RPMI7951 (cell line): ENCODE measurements around the gene CAMP. TPM values are rescaled to one million over a fixed set of nuclear protein-coding genes. Genes with fewer than 3 reads are reported as not detected.

ENCODE experiments used
- DNase-seq: peaks from one replicate; pipeline ENCODE4 v3.0.0-alpha.2; 2012; ENCODE audit warnings: low read depth
- total RNA-seq: library from RNA; depleted of rRNA; stranded (reverse); fragments of >200 nt; shearing (Covaris generic); gene quantifications from 2 replicates; pipeline ENCODE4 v1.2.3, GENCODE V29; 2014

Gene CAMP
- total RNA-seq, 1 experiment from 2014 or later, result not detected

DNA sequence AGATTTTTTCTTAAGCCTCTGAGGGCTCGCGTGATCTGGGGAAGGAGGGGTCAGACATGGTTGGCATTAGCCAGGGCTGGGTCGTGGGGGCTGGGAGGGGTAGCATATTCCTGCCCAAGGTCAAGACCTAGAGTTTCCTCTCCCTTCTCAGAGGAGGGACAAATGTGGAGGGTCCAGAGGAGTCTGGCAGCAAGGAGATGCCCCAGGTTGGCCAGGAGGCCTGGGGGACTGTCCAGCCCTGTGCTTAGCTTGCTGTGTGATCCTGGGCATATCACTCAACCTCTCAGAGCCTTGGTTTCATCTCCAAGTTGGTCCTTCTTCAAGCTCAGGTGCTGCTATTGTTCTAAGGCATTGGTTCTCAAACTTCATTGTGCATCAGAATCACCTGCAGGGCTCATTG lies 9.1 kb upstream of the CAMP start:
- DNase-seq, result no peak

DNA sequence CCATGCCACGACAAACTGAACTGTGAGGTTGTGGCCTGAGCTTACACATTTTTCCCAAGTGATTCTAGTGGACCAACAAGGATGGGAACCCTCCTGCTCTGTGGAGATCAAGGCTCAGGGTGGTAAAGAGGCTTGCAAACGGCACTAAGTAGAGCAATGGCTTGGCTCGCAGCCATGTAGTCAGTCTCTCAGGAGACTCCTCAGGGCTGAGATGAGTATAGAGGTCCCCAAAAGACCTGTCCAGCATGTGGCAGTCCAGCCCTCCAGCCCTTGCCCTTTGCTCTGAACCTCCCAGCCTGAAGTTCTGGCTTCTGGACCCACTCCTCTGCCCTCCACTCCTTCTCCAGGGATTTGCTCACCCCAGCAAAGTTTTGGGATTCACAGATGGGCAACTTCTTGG lies 8.3 kb upstream of the CAMP start:
- DNase-seq, result no peak

DNA sequence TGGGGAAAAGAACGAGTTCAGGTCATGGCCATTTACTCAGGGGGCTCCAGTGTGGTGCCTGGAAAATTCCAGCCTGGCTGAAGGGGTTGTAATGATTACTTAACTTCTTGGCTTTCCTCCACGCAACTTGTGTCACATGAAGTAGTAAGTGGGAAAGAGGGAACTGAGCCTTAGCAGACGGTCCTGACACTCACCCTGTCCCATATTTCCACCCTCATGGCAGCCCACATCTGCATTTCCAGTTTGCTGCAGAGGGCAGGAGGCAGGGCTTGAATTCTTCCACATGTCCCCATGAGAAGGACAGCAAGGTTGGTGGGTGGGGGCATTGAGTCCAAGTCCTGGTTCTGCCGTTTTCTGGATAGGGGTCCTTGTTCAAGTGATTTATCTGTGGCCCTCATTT lies 7.8 kb upstream of the CAMP start:
- DNase-seq, result no peak

DNA sequence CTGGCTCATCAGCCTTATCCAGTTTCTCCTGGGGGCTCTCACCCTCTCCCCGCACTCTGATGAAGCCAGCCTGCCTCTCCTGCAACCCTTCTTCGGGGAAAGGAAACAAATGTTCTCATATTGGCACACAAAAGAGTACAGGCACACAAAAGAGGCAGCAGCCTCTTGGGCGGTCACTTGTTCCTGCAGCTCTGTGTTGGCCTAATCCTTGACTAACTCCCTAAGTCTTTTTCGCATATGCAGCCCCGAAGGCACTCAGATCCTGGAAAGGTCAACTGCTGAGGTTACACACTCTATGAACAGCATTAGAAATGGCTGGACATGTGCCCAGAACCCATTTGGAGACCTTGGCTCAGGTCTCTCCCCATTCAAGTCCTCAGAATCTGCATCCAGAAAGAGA lies 7.4 kb upstream of the CAMP start:
- DNase-seq, result no peak

DNA sequence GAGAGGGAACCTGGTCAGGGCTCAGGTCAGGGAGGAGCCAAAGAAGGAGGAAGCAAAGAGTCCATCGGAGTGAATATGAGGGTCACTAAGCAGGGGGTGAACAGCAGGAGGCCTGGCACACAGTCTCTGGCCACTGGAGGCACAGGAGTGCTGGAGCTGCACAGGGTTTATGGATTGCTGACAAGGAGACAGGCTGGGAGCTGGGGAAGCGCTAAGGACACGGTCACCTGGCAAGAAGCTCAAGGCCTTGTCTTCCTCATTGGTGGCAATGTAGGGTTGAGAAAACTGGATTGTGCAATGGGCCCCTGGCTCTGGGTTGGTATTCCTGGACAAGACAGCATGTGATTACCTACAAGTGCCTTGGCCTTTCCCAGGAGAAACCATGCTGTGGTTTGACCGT lies 5.8 kb upstream of the CAMP start:
- DNase-seq, result no peak

DNA sequence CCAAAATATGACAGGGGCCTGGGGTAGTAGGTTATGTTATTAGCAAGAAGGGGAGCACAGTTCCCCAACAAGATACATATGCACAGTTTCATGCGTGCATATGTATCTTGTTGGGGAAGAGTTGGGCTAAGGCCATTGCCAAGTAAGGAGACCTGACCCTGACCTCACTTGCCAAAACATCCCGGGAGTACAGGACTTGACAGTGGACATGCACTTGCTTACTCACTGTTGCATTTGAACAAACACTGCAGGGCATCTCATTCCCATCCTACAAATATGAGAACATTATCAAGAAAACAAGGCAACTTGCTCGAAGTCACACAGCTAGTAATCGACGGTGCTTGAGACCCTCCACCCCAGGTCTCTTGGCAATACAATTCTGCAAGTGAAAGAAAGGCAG lies 4.8 kb upstream of the CAMP start:
- DNase-seq, result no peak

DNA sequence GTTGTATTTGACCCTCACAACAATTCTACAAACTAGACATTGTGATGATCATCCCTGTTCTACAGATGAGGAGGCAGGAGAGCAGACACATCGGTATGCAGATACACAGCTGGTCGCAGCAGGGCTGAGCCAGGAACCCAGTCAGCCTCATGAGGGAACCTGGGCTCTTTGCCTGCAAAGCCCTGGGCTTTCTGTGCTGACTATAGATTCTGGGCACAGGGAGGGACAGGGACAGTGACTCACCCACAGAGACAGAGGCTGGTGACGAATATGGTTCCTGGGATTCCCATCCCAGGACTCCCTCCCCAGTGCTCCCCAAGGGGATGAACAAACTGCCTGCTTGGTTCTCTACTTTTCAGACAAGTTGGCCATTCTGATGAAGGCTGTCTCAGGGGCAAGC lies 3.8 kb upstream of the CAMP start:
- DNase-seq, result peak; percentile 31

DNA sequence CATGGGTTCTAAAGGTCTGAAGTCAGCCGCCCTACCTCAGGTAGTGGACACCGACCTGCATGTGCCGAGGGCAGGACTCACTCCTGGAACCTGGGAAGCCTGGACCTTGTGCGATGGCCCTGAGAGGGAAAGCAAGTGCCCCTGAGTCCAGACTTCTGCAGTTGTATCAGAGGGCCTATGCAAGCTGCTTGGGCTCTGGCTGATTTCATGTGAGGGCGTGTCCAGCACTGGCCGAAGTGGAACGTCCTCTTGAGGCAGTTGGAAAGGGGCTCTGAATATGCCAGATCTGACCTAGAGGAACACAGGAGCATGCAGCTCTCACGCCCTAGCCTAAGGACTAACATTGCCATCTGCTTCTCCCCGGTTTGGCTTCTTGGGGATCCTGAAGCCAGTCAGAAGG lies 2.5 kb upstream of the CAMP start:
- no peak for DNase-seq

DNA sequence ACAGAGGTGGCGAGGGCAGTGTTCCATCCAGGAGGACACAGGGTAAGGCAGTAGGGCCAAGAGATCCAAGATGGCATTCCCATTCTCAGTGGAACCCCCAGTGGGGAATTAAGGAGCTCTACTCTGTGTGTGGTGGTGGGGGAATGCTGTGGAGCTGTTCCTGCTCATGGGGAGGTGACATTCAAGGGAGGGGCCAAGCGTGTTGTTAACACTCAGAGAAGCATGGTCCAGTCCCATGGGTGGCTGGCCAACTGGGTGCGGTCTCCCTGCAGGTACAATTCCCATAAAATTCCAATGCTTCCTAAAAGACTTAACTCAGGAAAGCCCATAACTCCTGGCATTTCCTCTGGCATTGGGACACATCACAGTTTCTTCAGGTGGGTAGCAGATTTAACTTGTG lies 2.3 kb downstream of the CAMP start:
- no peak for DNase-seq

DNA sequence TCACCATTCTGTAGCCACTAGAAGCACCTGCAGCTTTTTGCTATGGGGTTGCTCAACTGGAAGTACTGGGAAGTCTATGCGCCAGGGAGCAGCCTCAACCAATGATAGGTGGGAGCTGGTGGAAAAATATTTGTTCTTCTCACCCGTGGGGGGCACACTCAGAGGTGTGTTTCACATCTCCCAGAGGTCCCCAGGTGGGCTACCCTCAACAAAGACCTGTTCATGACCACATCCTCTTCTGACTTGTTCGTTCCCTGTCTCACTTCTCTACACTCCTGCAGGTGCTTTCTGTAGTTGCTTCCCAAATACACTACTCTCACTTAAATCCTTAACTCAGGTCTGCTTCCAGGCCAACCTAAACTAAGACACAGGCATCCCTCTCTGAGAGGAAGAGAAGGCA lies 3.6 kb downstream of the CAMP start:
- DNase-seq, result no peak

DNA sequence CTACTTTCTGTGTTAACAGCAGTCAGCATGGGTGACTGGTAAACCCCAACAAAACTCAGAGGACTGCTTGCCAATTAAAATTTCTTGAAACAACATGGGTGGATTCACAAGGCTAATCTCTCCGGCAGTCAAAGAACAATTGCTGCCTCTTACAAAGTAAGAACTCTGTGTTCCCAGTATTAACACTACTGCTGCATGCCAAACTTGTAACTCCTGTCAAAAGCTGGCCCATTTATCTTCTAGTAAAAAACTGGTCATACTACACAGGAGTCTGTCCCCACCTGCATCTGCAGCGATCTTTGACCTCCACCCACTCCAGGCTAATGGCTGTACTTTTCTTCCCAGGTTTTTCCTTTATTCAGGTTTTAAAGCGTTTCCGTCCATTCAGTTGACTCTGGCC lies 8.9 kb downstream of the CAMP start:
- DNase-seq, result no peak

DNA sequence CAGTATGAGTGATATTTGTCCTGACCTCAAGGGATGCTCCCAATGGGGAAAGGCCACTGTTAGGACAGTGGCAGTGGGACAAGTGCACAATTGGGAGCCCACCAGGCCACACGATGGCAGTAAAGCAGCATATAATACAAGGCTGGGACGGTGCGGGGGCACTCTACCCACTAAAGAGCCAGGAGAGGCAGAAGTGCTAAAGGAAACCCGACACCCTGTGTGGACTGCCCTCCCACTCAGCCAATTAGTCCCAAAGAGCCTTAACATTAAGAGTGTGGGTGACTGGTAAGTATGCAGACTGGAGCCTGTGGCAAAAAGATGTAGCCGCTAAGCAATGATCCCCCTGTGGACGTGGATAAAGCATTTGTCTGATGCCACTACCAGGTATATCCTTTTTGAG lies 9.4 kb downstream of the CAMP start:
- DNase-seq, result peak; percentile 85

DNA sequence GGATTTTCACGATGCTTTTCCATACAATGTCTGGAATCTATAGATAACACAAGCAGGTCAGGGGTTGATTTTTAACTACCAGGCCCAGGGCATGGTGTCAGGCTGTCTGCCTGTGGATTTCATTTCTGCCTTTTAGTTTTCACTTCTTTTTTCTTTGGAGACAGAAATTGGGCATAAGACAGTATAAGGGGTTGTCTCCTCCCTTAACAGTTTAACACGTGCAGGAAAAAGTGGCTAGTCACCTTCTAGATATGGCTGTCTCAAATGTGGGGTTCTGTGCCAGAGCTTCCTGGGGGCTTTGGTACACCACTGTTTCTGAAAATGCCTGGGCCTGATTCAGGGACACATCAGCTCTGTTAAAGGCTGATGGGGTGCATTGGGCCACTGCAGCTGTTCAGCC lies 10.2 kb downstream of the CAMP start:
- no peak for DNase-seq

DNA sequence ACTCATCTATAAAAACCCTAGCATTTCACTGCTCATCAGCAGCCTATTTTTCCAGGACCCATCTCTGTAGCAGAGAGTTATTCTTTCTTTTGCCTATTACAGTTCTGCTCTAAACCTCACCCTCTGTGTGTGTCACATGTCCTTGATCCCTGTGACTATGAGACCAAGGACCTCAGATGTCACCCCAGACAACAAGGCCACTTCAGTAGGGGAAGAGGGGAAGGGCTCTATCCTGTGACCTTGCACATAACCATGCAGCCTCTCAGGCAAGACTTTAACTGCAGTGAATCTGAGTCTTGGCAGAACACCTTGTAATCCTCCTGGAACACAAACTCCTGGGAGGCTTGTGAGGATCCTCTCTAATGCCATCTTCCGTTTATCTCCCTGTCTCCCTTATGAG lies 13.2 kb downstream of the CAMP start:
- DNase-seq, result no peak

DNA sequence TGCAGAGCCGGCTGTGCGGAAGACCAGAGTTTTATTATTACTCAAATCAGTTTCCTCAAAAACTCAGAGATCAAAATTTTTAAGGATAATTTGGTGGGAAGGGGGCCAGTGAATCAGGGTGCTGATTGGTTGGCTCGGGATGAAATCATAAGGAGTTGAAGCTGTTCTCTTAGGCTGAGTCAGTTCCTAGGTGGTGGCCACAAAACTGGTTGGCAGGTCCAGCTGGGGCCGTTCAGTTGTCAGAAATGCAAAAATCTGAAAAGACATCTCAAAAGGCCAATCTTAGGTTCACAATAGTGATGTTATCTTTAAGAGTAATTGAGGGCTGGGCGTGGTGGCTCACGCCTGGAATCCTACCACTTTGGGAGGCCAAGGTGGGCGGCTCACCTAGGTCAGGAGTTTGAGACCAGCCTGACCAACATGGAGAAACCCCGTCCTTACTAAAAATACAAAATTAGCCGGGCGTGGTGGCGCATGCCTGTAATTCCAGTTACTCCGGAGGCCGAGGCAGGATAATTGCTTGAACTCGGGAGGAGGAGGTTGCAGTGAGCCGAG lies 15.3 kb downstream of the CAMP start:
- no peak for DNase-seq

DNA sequence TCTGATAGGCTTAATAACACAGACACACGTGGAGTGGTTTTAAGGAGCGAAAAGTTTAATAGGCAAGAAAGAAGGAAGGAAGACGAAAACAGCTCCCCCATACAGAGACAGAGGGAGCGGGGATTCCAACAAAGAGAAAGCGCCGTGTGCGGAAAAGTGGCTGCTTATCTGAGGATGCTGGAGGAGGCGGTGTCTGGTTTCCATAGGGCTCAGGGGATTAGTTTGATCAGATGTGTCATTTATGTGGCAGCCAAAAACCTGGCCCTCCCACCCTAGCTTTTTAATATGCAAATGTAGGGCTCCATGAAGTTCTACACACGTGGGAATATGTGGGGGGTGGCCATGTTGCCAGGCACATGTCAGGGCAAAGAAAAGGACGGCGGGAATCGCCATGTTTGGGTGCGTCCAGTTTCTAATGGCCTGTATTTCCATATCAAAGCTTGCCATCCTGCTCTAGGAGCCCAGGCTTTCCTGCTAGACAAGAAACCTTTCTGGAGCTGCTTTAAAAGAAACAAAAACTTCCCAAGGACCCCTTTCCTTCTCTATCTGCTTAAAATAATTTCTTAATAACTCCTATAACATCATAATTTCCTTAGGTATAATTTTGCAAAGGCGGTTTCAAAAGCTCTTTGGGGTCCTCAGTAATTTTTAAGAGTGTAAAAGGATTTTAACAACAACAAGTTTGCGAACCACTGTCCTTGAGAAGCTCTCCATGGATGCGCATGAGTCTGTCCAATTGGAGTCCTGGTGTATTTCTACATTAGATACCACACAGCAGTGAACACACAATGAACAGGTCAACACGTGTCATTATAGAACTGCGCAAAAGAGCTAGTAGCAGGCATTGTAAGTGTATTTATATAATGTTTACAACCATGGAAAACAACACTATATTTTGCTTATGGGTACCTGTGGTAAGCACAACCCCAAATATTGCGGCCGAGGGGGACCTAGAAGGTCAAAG lies 17.0 kb downstream of the CAMP start:
- no peak for DNase-seq

DNA sequence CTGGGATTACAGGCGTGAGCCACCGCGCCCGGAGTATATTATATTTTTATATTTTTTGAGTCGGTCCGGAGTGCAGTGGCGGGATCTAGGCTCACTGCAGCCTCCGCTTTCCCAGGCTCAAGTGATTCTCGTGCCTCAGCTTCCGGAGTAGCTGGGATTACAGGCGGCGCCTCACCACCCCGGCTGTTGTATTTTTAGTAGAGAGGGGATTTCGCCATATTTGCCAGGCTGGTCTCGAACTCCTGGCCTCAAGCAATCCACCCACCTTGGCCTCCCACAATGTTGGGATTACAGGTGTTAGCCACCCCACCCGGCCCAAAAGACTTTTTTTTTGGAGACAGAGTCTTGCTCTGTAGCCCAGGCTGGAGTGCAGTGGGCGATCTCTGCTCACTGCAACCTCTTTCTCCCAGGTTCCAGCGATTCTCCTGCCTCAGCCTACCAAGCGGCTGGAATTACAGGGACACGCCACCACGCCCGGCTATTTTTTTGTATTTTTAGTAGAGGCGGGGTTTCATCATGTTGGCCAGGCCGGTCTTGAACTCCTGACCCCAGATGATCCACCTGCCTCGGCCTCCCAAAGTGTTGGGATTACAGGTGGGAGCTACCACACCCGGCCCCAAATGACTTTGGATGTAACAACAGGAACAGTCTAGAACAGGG lies 18.6 kb downstream of the CAMP start:
- DNase-seq, result peak; percentile 33

DNA sequence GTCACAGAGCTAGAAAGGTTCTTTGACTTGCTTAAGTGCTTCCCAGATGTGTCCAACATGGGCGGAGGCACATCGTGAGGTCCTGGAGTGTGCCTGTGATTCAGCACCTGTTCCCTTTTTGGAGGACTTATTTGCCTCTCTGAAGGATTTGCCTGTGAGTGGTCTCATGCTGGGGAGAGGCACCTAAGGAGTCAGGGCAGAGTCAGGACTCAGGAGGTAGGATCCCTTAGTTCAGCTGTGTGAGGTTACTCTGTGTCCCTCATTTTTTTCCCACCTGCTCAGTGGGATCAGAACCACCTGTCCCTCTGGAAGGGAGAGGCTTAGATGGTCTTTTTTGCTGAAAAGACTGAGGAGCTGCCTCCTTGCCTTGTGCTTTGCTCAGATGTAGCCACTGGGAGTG lies 20.6 kb downstream of the CAMP start:
- no peak for DNase-seq

DNA sequence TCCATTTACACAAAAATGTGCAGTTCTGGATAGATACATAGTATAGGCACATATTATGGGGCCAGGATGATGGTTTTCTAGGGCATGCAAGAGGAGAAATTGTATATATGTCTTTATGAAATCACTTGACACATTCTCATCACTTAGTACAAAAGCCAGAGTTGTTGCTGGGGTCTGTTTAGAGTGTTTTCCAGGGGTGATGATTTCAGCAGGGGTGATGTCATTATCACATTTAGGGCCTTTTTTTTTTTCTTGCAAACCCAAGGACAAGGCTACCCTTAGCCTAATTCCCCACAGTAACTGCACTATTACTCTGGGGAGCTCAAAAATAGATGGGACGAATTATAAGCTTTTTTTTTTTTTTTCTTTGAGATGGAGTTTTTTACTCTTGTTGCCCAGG lies 21.2 kb downstream of the CAMP start:
- no peak for DNase-seq

DNA sequence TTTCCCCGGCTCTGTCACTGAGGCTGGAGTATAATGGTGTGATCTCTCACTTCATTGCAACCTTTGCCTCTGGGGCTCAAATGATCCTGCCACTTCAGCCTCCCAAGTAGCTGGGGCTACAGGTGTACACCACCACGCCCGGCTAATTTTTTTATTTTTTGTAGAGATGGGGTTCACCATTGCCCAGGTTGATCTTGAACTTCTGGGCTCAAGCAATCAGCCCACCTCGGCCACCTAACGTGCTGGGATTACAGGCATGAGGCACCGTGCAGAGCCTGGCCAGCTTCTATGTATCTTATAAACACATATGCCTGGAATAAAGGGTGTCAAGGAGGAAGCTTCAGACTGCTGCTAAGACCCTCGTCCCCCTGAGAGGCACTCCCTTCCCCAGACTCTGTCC lies 21.8 kb downstream of the CAMP start:
- no peak for DNase-seq

DNA sequence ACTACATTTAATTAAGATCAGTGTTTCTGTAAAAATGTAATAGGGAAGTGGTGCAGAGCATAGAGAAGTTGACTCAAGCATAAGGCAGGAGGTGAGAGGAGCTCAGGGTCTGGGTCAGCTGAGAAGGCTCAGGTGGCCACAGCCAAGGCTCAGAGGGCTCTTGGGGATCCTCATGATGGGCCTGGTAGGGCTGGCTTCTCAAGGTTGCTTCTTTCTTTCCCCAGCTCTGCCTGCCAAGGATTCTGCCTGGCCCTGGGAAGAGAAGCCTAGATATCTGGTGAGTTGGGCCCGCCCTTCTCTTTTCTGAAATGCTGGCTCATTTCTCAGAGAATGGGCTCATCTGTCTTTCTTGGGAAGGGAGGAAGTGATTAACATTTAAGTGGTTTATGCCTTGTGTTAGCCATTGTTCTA lies 24.1 kb downstream of the CAMP start:
- peak; percentile 61 for DNase-seq

DNA sequence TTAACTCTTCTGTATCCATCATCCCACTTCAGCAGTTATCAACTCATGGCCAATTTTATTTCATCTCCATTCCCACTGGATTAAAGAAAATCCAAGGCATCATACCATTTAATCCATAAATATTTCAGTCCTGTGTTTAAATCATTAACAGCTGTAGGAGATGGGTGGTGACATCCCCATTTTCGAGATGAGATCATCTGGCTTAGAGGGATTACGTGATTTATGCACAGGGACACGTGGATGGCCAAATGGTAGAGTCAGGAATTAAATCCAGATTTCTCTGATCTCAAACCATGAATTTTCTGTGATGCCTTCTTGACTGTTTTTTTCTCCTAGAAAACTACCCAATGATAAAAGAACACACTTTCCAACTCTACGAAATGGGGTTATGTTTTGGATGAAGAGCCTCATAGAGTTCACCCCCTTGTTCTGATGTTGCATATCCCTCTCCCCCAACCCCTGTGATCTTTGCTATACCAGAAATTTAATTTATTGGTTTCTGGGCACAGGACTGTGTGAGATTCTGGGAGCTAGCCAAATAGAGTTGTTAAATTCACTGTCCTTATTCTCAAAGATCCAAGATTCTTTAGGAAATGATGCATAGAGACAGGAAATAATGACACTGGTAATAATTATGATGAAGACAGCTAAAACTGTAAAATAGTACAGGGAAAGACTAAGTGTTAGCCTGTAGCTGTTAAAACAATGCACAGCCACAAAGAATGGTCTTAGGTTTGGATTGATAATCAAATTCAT lies 25.0 kb downstream of the CAMP start:
- DNase-seq, result no peak
